ENCODE measurements around the gene SCCPDH.

SCCPDH gene

DNA sequence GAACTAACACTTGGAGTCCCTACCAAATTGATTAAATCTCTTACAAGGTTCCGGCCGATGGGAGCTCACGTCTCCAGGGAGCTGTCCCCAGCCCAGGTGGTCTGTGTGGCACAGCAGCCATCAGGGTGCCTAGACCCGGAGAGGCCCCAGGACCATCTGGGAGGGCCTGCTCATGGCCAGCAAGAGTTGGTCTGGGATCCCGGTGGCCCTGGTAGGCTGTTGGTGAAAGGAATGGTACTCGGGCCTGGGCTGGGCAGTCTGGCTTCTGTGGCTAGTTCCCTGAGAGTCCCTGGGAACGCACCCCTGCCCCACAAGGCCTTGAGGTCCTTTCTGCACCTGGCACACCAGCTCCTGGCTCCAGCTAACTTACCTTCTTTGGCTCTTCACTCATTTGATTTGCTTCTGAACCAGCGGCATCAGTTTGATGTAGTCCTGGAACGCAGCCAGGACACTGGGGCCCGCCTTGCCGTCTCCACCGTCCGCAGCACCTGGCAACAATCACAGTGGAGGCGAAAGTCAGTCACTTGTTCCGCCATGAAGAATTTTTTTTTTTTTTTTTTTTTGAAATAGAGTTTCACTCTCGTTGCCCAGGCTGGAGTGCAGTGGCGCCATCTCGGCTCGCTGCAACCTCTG is 62.5 kb downstream of the SCCPDH start:
- DNase-seq, result no peak

DNA sequence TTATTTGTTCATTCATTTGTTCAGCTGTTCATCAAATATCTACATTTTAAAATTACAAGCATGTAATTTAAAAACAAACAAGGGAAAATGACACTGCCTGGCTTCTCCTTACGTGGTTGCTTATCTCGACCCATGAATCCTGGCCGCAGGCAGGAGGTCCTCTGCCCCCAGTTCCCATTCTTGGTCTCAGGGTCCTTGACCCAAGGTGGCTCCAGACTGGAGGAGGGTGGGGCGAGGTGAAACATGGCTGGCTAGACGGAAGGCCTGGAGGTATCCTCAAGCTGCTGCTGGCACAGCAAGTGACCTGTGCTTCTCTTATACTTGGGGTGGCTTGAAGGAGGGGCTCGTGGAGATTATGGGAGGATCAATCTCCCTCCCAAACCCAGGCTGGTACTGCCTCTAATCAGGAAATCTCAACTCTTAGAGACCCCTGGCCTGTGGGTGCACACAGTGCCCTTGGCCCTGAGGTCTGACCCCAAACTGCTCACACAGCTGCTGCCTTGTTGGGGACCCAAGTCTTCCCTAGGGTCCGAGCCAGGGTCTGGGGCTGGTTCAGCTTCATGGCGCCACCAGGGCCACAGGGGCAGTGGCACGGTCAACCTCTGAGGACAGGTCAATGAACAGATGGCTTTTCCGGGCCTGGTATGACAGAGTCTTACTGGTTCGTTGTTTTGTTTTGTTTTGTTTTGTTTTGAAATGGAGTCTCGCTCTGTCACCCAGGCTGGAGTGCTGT is 63.7 kb downstream of the SCCPDH start:
- no peak for DNase-seq

DNA sequence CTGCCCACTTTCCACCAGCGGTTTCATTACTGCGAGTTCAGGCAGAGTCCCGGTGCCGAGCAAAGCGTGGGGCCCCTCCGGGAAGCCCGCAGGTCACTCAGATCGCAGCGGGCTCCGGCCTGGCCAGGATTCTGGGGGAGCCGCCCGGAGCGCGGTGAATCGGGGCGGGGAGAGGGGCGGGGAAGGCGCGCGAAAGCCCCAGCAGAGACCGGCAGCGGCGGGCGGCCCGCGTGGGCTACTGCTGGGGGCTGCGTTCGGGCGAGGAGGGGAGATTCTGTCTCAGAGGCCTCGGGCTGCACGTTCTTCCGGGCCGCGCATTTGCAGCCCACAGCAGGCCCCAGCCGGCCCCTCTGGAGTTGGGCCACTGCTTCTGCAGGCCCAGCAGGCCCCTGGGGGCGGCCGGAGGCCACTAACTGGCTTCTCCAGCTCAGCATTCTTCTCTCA is 64.7 kb downstream of the SCCPDH start:
- DNase-seq, result no peak

DNA sequence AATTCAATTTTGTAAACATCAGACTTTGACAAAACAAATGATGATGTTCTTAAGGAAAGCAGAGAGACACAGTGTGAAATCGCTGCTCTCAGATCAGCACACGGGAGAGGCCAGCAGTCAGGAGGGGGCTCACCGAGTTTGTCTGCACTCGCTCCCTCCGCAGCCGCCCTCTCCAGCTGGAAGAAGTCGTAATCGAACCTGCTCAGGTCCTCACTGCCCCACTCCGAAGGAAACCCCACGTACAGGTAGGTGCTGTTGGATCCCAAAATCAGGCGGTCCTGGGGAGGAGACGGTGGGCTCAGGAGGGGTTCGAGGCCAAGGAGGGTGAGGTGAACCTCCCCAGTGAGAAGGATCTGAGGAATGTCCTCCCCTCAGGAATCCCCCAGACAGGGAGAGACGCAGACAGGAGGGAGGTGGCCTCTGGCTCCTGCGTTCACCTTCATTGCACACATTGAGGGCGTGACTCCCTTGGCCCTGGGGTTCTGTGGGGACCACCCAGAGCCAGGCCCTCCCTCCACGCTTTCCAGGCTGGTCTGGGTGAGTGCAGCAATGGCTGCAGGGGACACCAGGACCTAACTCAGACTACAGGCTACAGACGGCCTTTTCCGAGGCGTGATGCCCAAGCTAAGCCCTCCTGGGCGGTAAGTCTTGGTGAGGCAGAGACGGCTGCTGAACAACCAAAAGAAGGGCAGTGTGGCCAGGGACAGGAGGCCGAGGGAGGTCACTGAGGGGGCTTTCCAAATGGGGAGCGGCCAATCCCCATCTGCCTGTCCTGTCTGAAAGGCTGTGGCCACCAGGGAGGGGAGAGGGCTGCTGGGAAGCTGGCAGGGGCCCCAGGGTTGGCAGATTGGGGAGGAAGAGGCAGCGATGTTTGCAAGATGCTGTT is 65.5 kb downstream of the SCCPDH start:
- DNase-seq, result no peak

DNA sequence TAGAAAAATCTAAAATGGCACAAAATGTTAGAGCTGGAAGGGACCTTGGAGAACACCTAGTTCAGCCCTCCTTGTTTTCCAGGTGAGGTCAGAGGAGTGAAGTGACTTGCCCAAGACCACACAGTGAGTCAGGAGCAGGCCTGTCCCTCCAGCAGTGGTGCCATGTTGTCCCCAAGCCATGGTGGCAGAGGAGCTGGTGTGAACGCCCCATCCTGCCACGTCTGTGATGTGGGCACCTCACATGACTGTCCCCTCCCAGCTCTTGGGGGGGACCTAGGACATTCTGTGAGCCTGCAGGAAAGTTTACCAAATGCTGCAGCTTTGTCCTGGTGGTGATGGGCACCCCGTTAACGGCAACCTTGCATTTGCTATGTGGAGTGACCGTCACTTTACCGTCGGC is 66.2 kb downstream of the SCCPDH start:
- no peak for DNase-seq

DNA sequence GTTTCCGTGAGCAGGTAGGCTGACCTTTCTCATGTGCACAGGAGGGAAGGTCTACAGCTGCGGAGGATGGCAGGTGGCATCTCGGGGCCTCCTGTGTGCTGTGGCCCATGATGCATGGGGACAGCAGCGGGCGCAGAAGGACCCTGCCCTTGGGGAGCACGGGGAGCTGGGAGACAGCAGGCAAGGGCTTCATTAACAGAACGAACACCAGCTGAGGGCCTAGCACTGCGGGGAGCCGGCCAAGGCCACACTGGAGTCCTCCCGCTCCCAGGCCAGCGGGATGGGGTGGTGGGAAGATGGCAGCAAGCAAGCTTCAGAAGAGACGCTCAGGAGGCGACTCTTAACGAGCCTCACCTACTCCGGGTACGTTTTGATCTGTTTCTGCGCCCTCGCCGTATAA is 66.6 kb downstream of the SCCPDH start:
- no peak for DNase-seq

DNA sequence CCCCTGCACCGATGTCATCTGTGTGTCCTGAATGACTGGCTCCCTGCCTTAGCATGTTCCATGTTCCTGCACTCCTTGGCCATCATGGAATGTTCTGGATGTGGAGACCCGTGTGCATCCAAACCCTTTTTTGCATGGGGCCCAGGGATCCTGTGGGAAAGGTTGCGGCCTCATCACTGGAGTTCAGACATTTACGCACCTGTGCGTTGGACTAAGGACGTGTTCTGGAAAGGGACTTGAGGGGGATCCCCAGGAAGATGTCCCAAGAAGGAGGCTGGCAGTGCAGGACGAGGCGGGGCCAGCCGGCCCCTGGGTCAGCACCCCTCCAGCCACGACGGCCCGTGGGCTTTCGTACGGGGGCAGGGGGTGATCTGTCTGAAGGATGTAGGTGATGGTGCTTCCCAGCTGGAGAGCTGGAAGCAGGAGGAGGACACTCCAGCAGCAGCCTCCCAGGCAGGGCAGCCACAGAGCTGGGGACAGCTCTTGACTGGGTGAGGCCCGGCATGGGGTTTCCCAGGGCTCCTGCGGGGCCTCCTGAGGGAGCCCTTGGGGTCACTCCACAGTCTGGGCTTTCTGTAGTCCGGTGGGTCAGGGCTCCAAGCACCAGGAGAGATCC is 67.2 kb downstream of the SCCPDH start:
- DNase-seq, result no peak

DNA sequence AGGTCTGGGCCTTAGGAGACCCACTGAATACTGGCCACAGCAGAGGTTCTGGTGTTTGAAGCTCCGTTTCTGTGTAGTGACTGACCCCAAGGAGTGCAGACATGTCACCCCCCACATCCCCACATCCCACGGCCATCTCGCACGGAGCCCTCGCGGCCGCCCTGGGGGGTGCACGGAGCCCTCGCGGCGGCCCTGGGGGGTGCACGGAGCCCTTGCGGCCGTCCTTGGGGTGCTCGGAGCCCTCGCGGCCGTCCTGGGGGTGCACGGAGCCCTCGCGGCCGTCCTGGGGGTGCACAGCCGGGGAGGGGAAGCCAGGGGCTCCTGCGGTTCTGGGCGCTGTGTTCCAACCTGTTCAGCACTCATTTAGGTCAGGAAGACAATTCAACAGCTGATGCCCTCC is 68.4 kb downstream of the SCCPDH start:
- no peak for DNase-seq

DNA sequence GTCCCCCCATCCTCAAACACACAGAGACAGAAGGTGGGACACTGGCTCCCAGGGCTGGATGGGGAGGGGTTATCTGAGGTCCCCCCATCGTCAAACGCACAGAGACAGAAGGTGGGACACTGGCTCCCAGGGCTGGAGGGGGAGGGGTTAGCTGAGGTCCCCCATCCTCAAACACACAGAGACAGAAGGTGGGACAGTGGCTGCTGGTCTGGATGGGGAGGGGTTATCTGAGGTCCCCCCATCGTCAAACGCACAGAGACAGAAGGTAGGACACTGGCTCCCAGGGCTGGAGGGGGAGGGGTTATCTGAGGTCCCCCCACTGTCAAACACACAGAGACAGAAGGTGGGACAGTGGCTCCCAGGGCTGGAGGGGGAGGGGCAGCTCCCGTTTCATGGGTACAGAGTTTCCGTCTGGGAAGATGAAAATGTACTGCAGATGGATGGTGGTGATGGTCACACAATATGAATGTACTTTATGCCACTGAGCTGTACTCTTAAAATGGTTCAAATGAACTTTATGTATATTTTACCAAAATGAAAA is 69.2 kb downstream of the SCCPDH start:
- no peak for DNase-seq

DNA sequence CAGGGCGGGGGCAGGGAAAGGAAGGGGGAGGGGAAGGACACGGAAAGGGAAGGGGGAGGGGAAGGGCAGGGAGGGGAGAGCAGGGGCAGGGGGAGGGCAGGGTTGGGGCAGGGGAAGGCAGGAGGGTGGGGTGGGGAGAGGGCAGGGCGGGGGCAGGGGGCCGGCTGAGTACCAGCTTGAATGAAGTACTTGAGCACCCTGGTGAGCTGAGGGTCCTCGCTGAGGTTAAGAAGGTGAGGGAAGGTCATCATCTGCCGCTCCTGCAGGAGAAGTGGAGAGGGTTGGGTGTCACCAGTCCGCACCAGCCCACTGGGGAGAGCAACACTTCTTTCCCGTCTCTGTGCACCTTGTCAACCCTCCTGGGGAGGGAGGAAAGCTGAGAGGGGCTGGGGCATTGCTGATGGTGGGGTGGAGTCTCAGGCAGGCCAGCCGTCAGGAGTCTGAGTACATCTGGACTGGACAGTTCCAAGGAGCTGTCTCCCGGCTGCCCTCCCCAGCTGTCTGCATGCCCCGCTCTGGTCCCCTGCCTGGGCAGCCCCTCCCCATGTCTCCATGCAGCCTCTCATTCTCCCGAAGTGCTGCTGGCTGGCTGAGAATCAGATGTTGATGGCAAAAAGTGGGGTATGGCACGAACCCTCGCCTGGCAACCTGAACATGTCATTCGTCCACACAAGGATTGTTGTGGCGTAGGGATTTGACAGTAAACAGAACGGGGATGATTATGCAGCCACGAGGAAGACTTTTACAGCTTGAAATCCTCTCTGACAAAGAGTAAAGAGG is 70.0 kb downstream of the SCCPDH start:
- DNase-seq, result no peak

DNA sequence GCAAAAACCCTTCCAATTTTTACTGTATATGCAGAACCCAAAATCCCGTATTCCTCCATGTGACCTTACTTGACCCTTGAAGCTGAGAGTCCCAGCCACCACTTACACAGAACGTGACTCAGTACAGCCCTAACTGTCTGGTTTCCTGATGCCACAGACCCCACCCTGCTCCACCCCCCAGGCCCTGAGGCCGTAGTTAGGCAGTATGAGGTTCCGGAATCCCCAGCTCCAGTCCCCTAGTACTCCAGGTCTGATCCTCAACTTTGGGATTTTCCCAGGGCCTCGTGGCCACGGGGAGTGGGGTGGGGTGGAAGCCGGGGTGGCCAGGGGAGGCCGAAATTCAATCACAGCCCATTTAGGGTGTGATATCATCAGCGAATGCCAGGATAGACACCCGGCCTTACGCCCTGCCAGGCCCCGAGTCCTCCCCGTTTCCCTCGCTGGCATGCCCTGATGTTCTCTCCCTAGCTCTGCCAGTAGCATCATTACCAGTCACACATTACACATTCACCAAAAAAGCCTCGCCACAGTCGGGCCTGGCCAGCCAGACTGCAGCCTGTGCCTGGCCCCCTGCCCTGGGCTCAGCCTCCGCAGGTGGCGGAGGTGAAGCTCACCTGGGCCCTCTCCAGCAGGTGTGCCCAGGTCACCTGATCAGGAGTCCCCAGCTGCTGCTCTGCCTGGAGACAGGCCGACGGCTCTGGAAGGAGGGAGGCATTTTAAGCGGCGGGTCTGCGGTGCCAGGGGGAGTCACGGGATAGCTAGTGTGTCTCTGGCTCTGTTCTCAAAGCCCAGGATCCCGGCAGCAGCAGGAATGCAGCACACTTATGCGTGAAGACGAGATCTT is 70.8 kb downstream of the SCCPDH start:
- DNase-seq, result no peak

DNA sequence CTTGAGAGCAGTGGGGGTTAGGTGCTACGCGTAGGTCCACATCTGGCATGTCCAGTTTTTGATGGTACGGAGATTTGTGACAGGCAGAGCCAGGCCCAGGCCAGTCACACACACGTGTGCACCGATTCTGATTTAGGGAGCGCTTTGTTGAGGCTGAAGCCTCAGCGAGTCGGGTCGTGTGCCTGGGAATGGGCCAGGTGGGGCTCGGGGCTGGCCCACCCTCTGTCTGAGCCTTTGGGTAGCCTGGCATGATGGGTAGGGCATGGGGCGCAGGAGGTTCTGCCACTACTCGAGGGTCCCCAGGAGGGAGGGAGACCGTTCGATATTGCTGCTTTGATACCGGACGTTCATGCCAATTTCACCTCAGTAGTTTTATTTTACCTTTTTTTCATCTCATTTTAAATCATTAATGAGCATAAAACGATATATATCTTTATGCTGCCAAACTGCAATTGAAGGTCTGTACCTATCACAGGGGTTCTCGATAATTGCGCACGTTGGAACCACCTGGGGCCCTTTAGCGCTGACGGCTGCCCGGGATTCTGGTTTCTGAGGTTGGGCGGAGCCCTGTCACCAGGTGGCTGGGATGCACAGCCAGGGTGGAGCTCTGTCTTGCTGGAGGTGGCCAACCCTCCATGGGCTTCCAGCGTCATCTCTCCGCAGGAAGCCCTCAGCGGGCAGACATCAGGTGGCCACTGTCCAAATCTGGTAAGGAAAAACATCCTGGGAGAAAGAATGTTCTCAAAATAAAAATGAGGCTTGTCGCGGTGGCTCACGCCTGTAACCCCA is 71.9 kb downstream of the SCCPDH start:
- DNase-seq, result no peak

DNA sequence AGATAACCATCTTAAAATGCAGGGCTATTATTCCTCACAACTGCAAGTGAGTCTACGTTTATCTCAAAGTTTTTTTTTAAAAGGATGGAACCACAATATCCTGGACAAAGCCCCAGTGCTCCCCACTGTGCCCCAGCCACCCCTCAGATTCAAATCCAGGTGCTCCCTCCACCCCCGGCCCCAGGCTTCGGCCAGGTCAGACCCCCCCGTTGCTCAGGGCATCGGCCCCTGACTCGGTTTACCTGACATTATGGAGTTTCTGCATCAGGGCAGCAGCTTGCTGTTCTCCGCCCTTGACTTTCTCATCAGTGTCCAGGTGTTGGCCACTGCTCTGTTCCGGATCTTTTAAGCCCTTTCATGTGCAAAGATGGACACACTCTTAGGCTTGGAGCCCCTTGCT is 72.9 kb downstream of the SCCPDH start:
- no peak for DNase-seq

DNA sequence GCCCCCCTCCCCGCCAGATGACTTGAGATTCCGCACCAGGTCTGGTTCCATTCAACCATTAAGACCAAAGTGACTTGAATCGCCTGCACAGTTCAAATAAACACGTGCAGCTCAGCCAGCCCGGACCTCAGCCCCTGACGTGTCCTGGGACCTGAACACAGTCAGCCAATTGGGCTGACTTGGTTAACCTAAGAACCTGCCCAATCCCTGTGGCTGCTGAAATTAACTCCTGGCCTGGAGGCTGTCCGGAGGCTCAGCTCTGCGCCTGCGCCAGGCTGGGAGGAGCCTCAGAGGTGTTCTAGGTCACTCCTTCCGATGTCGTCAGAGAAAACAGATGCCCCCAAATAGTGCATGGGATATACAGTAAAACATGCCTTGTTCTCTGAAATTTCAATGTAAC is 73.4 kb downstream of the SCCPDH start:
- DNase-seq, result no peak

DNA sequence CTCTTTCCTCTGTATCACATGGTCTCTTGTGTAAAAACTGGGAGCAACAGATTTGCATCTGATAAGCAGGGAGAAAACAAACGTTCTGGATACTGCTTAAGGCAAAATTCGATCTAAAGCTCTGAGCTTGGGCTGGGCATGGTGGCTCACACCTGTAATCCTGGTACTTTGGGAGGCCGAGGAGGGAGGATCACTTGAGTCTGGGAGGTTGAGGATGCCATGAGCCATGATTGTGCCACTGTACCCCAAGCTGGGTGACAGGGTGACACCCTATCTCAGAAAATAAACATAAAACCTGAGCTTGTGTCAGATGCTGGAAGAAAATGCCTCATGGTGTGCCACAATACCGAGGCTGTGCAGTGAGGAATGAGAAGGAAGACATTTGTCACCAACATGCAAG is 73.9 kb downstream of the SCCPDH start:
- no peak for DNase-seq

DNA sequence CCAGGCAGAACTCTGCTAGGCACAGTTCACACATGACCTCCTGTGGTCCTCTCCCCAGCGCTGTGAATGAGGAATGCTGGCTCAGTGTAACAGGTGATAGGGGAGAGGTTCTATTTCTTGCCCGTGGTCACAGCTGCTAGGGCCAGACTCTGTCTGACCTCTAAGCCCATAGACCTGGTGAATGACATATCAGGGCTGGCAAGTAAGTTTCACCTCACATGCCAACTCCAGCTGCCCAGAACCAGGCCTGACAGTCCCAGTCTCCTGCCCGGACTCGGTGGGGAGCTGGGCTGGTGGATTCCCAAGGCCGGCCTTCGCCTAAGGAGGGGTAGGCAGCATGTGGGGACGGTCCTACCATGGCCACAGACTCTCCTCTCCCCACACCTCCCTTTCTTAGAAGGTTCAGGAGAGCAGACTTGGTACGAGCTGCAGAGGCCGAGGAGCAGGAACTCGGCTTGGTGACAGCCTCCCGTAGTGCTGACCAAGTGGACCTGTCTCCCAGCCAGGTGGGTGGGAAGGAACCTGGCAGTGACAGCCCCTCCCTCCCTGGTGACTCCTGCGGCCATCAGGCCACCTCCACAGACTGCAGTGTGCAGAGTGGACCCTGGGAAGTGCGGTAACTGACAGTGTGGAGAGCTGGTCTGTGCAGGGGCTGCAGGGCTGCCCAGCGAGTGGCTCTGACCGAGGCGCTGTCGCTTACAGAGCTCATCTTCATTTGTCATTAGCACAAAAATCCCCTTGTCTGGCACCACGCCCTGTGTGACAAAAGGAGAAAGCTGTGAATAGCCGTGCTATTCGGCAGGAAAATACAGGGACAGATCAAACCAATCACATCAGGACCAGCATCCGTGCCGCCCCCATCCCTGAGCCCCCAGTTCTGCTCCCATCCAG is 74.6 kb downstream of the SCCPDH start:
- no peak for DNase-seq

DNA sequence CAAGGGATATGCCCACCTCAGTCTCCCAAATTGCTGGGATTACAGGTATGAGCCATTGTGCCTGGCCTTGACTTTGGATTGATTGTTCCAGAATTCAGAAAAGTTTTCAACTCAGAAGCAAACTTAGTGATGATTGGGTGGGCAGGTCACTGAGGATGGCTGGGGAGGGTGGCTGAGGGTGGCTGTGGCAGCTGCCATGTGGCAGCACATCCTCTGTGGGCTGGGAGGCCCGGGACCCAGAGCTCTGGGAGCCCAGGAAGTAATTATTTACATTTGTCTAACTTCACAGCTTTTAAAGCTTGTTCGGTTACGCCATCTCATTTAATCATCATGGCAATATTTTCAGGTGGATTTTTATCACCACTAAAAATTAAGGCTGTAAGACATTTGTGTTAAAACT is 76.1 kb downstream of the SCCPDH start:
- DNase-seq, result no peak

DNA sequence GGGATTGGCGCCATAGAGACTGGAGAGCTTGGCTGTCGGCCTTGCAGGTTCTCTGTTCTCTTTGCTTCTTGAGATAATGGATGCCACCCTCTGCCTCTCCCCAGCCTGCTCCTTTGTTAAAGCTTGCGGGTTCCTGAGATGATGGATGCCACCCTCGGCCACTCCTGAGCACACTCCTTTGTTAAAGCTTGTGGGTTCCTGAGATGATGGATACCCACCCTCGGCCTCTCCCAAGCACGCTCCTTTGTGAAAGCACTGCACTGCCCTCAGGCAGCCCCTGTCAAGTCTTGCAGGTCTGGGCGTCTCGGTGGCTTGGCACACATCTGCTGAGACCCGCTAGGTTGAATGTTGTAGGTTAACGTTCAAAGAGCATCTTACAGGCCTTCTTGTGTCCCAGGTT is 76.5 kb downstream of the SCCPDH start:
- no peak for DNase-seq

DNA sequence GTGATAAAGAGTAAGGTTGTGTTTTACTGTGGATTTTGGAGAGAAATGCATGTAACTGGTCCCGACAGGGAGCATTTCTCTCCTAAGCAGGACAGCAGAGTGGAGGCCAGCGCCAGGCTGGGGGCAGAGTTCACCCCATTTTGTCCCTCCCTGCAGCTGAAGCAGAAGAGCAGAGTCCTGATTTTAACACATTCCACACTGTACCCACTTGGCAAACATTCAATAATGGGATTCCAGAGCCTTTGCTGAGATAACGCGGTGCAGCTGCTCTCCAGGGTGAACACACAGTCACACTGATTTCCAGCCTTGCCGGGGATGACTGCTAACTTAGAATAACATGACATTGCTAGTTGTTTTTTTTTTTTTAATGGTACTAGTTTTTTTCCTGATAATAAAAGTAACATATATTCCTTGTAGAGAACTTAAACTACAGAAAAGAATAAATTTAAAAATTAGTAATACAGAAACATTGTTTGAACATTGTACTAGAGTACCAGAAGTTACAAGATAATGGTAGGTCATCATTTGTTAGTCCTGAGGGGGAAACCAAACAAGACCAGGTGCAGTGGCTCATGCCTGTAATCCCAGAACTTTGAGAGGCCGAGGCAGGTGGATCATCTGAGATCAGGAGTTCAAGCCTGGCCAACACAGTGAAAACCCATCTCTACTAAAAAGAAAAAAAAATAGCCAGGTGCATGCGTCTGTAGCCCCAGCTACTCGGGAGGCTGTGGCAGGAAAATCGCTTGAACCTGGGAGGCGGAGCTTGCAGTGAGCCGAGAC is 77.2 kb downstream of the SCCPDH start:
- DNase-seq, result no peak
